Caco-2 (cell line): Measurements from ENCODE around the gene DTX1. TPM values are rescaled to one million over a fixed set of nuclear protein-coding genes. Genes with fewer than 3 reads are reported as not detected.

ENCODE experiments used
- BruUV-seq: library from RNA; stranded (reverse); fragments of 400-500 nt; replicated peaks from 2 replicates; lab custom pipeline; 2021; lab: Mats Ljungman, UMichigan
- CTCF ChIA-PET: fragments of 300-600 bp; sonication (Branson Sonifier 250); formaldehyde crosslinking; loops from one replicate; lab custom pipeline; 2022; ENCODE audit warnings: antibody characterized with exemption; lab: Charles Lee
- POLR2A ChIA-PET: fragments of 300-600 bp; sonication (Branson Sonifier 250); formaldehyde crosslinking; loops from one replicate; lab custom pipeline; 2022; ENCODE audit warnings: antibody characterized with exemption; lab: Charles Lee
- DNase-seq, 2 experiments: peaks; one replicate each; pipeline versions ENCODE4 v3.0.0 to v3.0.0-alpha.2; 2020 to 2022
- H3K27me3 ChIP-seq: replicated peaks from 2 replicates; pipeline ENCODE4 v1.6.0; 2011; ENCODE audit warnings: low read length; ENCODE audit not compliant: control insufficient read depth, insufficient read depth
- H3K36me3 ChIP-seq: 2 replicates; pipeline ENCODE4 v1.5.1; 2011; ENCODE audit warnings: low read length; ENCODE audit not compliant: control insufficient read depth, insufficient read depth
- H3K4me1 ChIP-seq: fragments of 250-450 bp; sonication (Bioruptor Pico); 2 replicates; pipeline ENCODE4 v1.5.1; 2020; ENCODE audit warnings: mild to moderate bottlenecking
- H3K4me3 ChIP-seq: 2 replicates; pipeline ENCODE4 v1.5.1; 2011; ENCODE audit warnings: low read depth, mild to moderate bottlenecking, control low read depth, low read length
- H3K9me3 ChIP-seq: fragments of 250-450 bp; sonication (Bioruptor Pico); 2 replicates; pipeline ENCODE4 v1.5.1; 2020; ENCODE audit warnings: mild to moderate bottlenecking, moderate library complexity
- H3K27ac Mint-ChIP-seq: one replicate; pipeline ENCODE4 v1.8.0; 2022; ENCODE audit warnings: mixed read lengths; ENCODE audit not compliant: unreplicated experiment
- H3K27me3 Mint-ChIP-seq: one replicate; pipeline ENCODE4 v1.8.0; 2022; ENCODE audit warnings: mixed read lengths; ENCODE audit not compliant: insufficient read depth, unreplicated experiment
- H3K36me3 Mint-ChIP-seq: one replicate; pipeline ENCODE4 v1.8.0; 2022; ENCODE audit warnings: mild to moderate bottlenecking, mixed read lengths; ENCODE audit not compliant: insufficient read depth, unreplicated experiment
- H3K4me1 Mint-ChIP-seq: one replicate; pipeline ENCODE4 v1.8.0; 2022; ENCODE audit warnings: low read depth, mixed read lengths; ENCODE audit not compliant: unreplicated experiment
- H3K4me3 Mint-ChIP-seq: one replicate; pipeline ENCODE4 v1.8.0; 2022; ENCODE audit warnings: mild to moderate bottlenecking, moderate library complexity, mixed read lengths; ENCODE audit not compliant: unreplicated experiment
- H3K9me3 Mint-ChIP-seq: one replicate; pipeline ENCODE4 v1.8.0; 2022; ENCODE audit warnings: mixed read lengths; ENCODE audit not compliant: unreplicated experiment
- CTCF ChIP-seq, 2 experiments: fragments of 200-600 bp in 1 of 2; IDR thresholded peaks; 1 replicate in 1 of 2; 2 replicates in 1 of 2; pipeline versions ENCODE4 v1.5.1 to v1.8.0; 2011 to 2022; ENCODE audit warnings: antibody characterized with exemption in 1 of 2, control low read depth in 1 of 2, inconsistent platforms in 1 of 2, low read depth in 1 of 2, low read length in 1 of 2, mild to moderate bottlenecking in 1 of 2, moderate library complexity in 1 of 2; ENCODE audit not compliant: insufficient read depth in 1 of 2, severe bottlenecking in 1 of 2, unreplicated experiment in 1 of 2
- intact Hi-C: fragments of 100-400 bp; cut with micrococcal nuclease; formaldehyde crosslinking; loops from one replicate; pipeline ENCODE4 v1.10.0; 2022; ENCODE audit not compliant: unreplicated experiment
- total RNA-seq: library from RNA; stranded (reverse); gene quantifications from 2 replicates; pipeline ENCODE4 v1.2.3, GENCODE V29; 2022

DTX1 gene
- total RNA-seq, 1 experiment from 2014 or later: not detected

GRCh38 chr12:113145720-113146551 is 89.4 kb downstream of the DTX1 start:
- intact Hi-C loops: no loop called here
- no peak overlapping the region for H3K4me3 ChIP-seq
- no peaks in the 10 kb centered on the region for H3K27me3 ChIP-seq
- no TSS peak for BruUV-seq
- Mint-ChIP-seq H3K27ac (no peak overlapping the region), H3K27me3 (peaks cover 10% of the 10 kb centered on the region), H3K9me3 (no peaks in the 10 kb centered on the region), H3K4me1 (no peaks in the 10 kb centered on the region), H3K36me3 (no peaks in the 10 kb centered on the region), H3K4me3 (no peak overlapping the region)
- peaks cover 9% of the 10 kb centered on the region for H3K4me1 ChIP-seq
- no peaks in the 10 kb centered on the region for H3K9me3 ChIP-seq
- ChIA-PET CTCF (no interaction called here), POLR2A (no interaction called here)
- no peak for TF ChIP-seq CTCF (IDR thresholded peaks at IDR 0.05; ENCODE audit: insufficient read depth in 1 of 2, low read depth in 1 of 2, low read length in 1 of 2, severe bottlenecking in 1 of 2, unreplicated experiment in 1 of 2)
- DNase-seq: no peak
- no peaks in the 10 kb centered on the region for H3K36me3 ChIP-seq

GRCh38 chr12:113146999-113147398 is 90.5 kb downstream of the DTX1 start:
- no peaks in the 10 kb centered on the region for H3K4me1 Mint-ChIP-seq
- H3K9me3 Mint-ChIP-seq: no peaks in the 10 kb centered on the region
- peaks cover 11% of the 10 kb centered on the region for H3K27me3 Mint-ChIP-seq
- no peaks in the 10 kb centered on the region for H3K36me3 Mint-ChIP-seq
- CTCF ChIA-PET: no interaction called here
- no peak for TF ChIP-seq CTCF (IDR thresholded peaks at IDR 0.05; ENCODE audit: insufficient read depth in 1 of 2, low read depth in 1 of 2, low read length in 1 of 2, severe bottlenecking in 1 of 2, unreplicated experiment in 1 of 2)
- Histone ChIP-seq H3K27me3 (peaks cover 1% of the 10 kb centered on the region; the same call in 1 of the 2 replicates), H3K9me3 (no peaks in the 10 kb centered on the region), H3K4me1 (peaks cover 9% of the 10 kb centered on the region), H3K4me3 (no peak overlapping the region), H3K36me3 (no peaks in the 10 kb centered on the region)
- intact Hi-C loops: no loop called here
- POLR2A ChIA-PET: no interaction called here
- BruUV-seq: no TSS peak
- DNase-seq: no peak
- no peak overlapping the region for H3K4me3 Mint-ChIP-seq
- no peak overlapping the region for H3K27ac Mint-ChIP-seq

Other genes with a start within 250 kb of the DTX1 start
- 13.9 and 14.2 TPM in 2 replicates for gene OAS1, start 149.8 kb upstream of the DTX1 start, total RNA-seq
- 18.9 and 22.1 TPM in 2 replicates for gene OAS3, start 118.3 kb upstream of the DTX1 start, total RNA-seq
- 0.25 TPM in 1 of 2 replicates, not detected in the other for gene OAS2, start 78.2 kb upstream of the DTX1 start, total RNA-seq
- not detected in 2 replicates for gene RASAL1, start 79.0 kb downstream of the DTX1 start, total RNA-seq
- 0.23 TPM in 1 of 2 replicates, not detected in the other for gene CFAP73, start 93.0 kb downstream of the DTX1 start, total RNA-seq
- 101 and 110 TPM in 2 replicates for gene DDX54, start 128.7 kb downstream of the DTX1 start, total RNA-seq
- 32.7 and 33.6 TPM in 2 replicates for gene RITA1, start 129.0 kb downstream of the DTX1 start, total RNA-seq
- gene TPCN1, start 164.7 kb downstream of the DTX1 start, total RNA-seq: 54.4 and 55.9 TPM in 2 replicates